Ishikawa (cell line): Measurements from ENCODE around the gene CD200R1.

ENCODE experiments used
- CEBPB ChIP-seq: IDR thresholded peaks from 2 replicates; pipeline ENCODE4 v1.6.1; 2012
- CREB1 ChIP-seq: IDR thresholded peaks from 2 replicates; pipeline ENCODE4 v1.6.1; 2012; ENCODE audit warnings: low read depth
- EGR1 ChIP-seq: IDR thresholded peaks from 2 replicates; pipeline ENCODE4 v1.6.1; 2012
- EP300 ChIP-seq: IDR thresholded peaks from 2 replicates; pipeline ENCODE4 v1.6.1; 2012; ENCODE audit warnings: borderline replicate concordance
- FOXM1 ChIP-seq: IDR thresholded peaks from 2 replicates; pipeline ENCODE4 v1.6.1; 2012; ENCODE audit warnings: low read depth, borderline replicate concordance
- MAX ChIP-seq: IDR thresholded peaks from 2 replicates; pipeline ENCODE4 v1.6.1; 2012
- NFIC ChIP-seq: IDR thresholded peaks from 2 replicates; pipeline ENCODE4 v1.6.1; 2012
- RAD21 ChIP-seq: IDR thresholded peaks from 2 replicates; pipeline ENCODE4 v1.6.1; 2012; ENCODE audit warnings: low read depth
- REST ChIP-seq: IDR thresholded peaks from 2 replicates; pipeline ENCODE4 v1.6.1; 2012; ENCODE audit warnings: low read depth, mild to moderate bottlenecking
- TAF1 ChIP-seq: IDR thresholded peaks from 2 replicates; pipeline ENCODE4 v1.6.1; 2012; ENCODE audit warnings: low read depth, mild to moderate bottlenecking
- TCF12 ChIP-seq: IDR thresholded peaks from 2 replicates; pipeline ENCODE4 v1.6.1; 2012; ENCODE audit warnings: low read depth
- TEAD4 ChIP-seq: IDR thresholded peaks from 2 replicates; pipeline ENCODE4 v1.6.1; 2012
- YY1 ChIP-seq: IDR thresholded peaks from 2 replicates; pipeline ENCODE4 v1.6.1; 2012; ENCODE audit warnings: low read depth
- ZBTB7A ChIP-seq: IDR thresholded peaks from 2 replicates; pipeline ENCODE4 v1.6.1; 2012; ENCODE audit warnings: low read depth
- TF ChIP-seq, protein P1 (sequence below): IDR thresholded peaks from 2 replicates; pipeline ENCODE4 v1.6.1; 2012

The CD200R1 gene

DNA sequence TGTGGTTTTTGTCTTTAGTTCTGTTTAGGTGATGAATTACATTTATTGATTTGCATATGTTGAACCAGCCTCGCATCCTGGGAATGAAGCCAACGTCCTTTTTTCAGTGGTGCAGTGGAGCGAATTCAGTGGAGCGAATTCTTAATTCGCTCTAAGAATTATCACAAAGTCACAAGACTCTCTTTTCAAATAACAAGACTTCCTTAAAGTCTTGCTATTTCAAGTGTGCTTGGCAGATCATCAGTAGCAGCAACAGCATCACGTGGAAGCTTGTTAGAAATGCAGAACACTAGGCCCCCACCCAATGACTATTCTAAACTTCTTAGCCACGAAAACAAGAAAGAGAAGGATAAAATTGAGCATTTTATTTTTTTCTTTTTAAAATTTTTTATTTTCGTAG lies 70.1 kb downstream of the CD200R1 start:
- TF ChIP-seq NFIC (no peak), MAX (no peak), TAF1 (no peak), CEBPB (no peak)

- TF ChIP-seq TEAD4: no peak
- no peak for TF ChIP-seq TAF1
- TF ChIP-seq EP300: no peak
- no peak for TF ChIP-seq REST
- no peak for TF ChIP-seq FOXM1
- no peak for TF ChIP-seq MAX
- TF ChIP-seq, protein P1, sequence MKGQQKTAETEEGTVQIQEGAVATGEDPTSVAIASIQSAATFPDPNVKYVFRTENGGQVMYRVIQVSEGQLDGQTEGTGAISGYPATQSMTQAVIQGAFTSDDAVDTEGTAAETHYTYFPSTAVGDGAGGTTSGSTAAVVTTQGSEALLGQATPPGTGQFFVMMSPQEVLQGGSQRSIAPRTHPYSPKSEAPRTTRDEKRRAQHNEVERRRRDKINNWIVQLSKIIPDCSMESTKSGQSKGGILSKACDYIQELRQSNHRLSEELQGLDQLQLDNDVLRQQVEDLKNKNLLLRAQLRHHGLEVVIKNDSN: no peak
- TF ChIP-seq YY1: no peak
- TF ChIP-seq NFIC: no peak
- TF ChIP-seq RAD21: no peak
- no peak for TF ChIP-seq ZBTB7A
- no peak for TF ChIP-seq EGR1
- no peak for TF ChIP-seq CEBPB
- TF ChIP-seq CREB1: no peak
- no peak for TF ChIP-seq TCF12
These were observed 74.8 kb downstream of the CD200R1 start for GRCh38 chr3:112900113-112900512.

GRCh38 chr3:112897791-112898190 lies 77.1 kb downstream of the CD200R1 start:
- TF ChIP-seq EGR1 (no peak), TCF12 (no peak), CREB1 (no peak), RAD21 (no peak)

- TF ChIP-seq TAF1: no peak
- no peak for TF ChIP-seq ZBTB7A
- TF ChIP-seq CEBPB: no peak
- TF ChIP-seq TCF12: no peak
- no peak for TF ChIP-seq CREB1
- no peak for TF ChIP-seq EGR1
- no peak for TF ChIP-seq FOXM1
- no peak for TF ChIP-seq TEAD4
- no peak for TF ChIP-seq MAX
These were observed 80.6 kb downstream of the CD200R1 start for GRCh38 chr3:112894258-112894657.

DNA sequence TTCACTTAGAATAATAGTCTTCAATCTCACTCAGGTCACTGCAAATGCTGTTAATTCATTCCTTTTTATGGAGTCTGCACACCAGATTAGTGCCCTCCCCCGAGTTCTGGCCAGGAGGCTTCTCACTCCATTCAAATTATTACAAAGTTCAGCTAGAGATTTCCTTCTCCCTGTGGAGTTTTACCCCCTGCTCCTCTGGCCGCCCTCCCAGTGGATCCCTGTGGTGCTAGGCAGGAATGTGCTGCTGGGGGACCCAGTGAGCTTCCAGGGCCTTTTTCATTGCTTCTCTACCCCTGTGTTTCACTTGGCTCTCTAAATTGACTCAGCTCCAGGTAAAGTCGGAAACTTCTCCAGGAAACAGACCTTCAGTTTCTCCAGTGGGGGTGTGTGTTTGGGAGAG lies 85.5 kb downstream of the CD200R1 start:
- TF ChIP-seq TEAD4: peak; percentile 23; the same call in 1 of the 2 replicates
- 0 out of 2 replicates have a peak, but pooled peaks have one; percentile 49 for TF ChIP-seq EP300
- peak; percentile 54 for TF ChIP-seq NFIC
- TF ChIP-seq TCF12: 0 out of 2 replicates have a peak, but pooled peaks have one; percentile 19
- no peak for TF ChIP-seq MAX

- TF ChIP-seq TAF1 (no peak), TEAD4 (peak; percentile 42; the same call in 1 of the 2 replicates), CEBPB (no peak)
These were observed 86.4 kb downstream of the CD200R1 start for GRCh38 chr3:112888381-112889085.

GRCh38 chr3:112884678-112885290 lies 90.1 kb downstream of the CD200R1 start:
- TF ChIP-seq, protein P1: no peak
- no peak for TF ChIP-seq CREB1
- TF ChIP-seq RAD21: no peak
- no peak for TF ChIP-seq YY1
- no peak for TF ChIP-seq TEAD4
- TF ChIP-seq EGR1: no peak
- no peak for TF ChIP-seq CEBPB
- no peak for TF ChIP-seq TAF1
- no peak for TF ChIP-seq REST
- no peak for TF ChIP-seq NFIC
